Stimulated activated CD4-positive, alpha-beta T cell treated with anti-CD3 and anti-CD28 coated beads, Interleukin-1b, Interleukin-23, amount 100 ng/mL, for 1 hour (primary cell): ENCODE measurements around the gene GALNTL6.
"Not testable (repeated sequence)": the region's sequence is repeated elsewhere in the genome, so short reads cannot be mapped to it uniquely, and the experiment has no call there.

Source experiments
- DNase-seq, 2 donors: peaks; one replicate each; pipeline ENCODE4 v3.0.0-alpha.2; 2020; ENCODE audit warnings: low read depth in 2 of 2

Gene GALNTL6

DNA sequence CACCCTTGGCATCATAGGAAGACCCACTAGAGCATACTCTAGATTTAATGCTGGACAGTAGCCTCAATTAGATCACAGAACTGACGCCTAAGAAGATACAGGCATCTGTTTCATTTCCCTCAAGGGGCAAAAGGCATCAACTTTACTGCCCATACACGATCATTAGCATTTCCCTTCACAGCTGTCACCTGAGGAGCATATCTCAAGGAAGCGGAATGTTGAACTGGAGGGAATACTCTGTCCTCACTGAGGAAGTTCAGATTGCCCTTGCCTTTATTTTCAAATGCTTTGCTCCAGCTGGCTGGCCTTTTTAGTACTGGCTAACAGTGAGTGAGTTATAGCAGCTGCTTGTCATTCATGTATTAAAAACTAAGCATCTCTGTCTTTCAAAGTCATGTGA, 847.0 kb downstream of the GALNTL6 start:
- DNase-seq: no peak

DNA sequence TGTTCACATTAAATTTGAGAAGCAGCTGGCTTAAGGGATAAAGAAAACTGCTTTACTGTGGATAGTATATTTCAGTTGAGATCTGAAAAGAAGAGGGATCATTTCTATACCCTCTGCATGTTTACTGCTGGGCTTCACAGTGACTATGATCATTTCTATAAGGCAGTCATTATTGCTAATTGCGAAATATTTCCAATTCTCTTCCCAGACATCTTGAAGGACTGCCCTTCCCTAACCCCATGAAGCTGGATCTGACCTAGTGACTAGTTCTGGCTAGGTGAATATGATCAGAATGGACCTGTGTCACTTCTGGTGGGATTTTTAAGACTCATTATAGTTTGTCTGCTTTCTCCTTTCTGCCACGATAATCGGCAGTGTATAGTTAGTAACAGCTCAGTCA, 848.9 kb downstream of the GALNTL6 start:
- no peak for DNase-seq

DNA sequence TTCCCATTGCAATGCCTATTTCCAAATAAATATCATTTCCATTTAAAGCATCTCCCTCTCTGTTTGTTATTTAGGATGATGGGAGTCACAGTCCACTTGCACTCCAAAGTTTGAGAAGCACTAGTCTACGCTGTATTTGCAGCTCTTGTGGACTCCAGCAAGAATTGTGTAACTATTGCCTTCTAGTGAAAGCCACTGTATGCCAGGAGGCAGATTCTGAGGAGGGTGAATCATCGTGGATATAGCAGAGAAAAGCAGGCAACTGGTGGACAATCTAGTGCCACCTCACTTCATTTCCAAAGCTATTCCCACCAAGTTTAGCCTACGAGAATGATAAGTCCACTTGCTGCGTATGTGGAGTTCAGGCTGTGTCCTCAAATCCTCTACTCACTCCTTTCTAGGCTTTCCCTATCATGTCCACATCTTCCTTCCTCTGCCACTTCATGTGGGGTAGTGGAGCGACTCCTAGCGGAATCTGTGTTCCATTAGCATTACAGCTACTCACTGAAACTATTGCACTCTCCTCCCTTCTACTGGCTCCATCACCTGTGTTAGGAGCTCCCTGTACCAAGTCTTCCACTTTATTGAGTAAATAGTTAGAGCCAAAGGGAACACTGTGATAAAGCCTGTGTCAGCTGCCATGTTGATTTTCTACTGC, 853.6 kb downstream of the GALNTL6 start:
- no peak for DNase-seq

DNA sequence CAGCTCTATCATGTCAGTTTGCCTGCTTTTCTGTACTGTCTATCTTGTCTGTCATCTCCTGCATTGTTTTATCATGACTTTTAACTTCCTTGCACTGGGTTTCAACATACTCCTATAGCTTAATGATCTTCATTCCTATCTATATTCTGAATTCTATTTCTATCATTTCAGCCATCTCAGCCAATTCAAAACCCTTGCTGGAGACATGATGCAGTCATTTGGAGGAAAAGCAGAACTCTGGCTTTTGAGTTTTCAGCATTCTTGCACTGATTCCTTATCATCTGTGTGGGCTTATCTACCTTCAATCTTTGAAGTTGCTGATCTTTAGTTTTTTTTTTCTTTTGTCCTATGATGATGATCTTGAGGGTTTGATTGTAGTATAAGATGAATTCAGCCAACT, 861.6 kb downstream of the GALNTL6 start:
- no peak for DNase-seq

DNA sequence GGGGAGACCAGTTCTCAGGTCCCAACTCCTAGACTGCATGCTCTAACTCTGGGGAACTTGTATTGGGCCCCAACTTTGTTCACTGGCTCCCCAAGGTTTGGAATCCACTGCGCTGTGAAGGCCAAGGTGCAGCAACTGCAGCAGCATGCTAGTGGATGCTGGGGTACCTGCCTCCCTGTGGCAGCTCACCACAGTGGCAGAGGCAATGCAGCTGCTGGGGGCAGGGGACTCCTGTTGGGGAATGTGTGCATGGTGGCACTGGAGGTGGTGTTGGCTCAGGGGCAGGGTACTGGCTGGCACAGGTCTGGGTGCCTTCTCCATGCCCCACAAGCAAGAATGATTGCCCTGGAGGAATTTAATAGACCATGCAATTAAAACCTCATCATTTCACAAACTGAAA, 862.0 kb downstream of the GALNTL6 start:
- no peak for DNase-seq

DNA sequence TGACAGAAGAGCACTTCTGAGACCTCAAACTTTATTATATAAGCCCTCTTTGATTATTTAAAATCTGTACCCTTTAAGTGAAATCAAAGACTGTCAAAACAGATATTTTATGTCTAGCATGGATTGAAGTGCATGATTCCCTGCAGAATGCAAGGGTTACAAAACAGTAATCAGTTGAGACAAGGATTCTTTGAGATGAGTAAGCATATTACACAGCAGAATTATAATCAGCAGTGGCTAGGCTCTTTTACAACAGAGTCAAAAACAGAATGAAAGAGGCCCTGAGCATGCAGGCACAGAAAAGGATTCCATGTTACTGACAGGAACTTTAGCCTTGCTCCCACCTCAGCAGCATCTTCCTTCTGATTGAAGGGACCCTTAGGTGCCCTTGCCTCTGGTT, 867.5 kb downstream of the GALNTL6 start:
- DNase-seq: no peak

DNA sequence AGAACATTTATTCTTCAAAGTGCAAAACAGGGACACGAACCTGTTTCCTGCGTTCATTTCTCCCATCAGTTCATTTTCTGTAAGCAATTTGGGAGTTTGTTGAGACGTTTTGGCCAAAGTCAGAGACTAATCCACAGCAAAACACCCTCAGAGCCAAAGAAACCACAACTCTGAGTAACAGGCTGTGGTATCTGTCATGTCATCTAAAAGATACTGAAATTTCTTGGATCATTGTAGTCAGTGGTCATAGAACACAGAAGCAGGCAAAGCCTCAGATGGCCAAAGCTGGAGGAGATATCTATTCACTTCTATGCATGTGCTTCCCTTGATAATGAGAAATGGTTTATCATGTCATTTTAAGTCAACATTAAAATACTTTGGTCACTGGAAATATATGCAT, 869.8 kb downstream of the GALNTL6 start:
- no peak for DNase-seq

DNA sequence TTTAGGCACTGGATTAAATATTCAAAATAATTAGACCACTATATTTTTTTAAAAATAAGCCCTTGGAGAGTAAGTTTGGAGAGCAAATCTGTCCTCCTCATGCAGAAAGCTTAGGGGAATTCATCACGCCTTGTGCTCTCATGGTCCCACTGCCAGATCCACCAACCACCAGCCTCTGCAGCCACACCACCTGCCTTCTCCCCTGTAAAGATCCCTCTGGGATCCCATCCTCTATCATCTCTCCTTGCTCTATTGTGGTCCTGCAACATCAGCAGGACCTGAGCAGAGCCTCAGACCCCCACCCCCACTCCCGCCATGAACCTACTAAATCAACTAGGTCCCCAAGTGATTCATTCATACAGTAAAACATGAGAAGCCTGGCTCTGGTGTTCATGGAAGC, 872.8 kb downstream of the GALNTL6 start:
- DNase-seq: no peak

DNA sequence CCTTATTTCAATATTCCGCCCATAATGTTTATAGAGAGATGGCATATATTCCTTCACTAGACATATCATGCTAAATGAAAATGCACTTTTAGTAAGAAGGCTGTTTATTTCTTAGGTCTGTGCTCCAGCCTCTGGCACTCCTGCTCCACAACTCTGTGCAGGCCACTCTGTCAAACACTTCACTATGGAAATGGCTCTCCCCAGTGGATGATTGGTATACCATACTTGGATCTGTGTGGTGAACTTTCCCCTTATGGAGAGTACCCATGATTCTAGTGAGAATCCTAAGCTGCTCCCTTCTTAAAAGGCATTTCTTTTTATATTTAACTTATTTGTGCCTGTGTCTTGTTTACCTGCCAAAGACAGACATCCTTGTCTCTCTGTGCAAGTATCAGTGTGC, 875.3 kb downstream of the GALNTL6 start:
- DNase-seq: no peak

DNA sequence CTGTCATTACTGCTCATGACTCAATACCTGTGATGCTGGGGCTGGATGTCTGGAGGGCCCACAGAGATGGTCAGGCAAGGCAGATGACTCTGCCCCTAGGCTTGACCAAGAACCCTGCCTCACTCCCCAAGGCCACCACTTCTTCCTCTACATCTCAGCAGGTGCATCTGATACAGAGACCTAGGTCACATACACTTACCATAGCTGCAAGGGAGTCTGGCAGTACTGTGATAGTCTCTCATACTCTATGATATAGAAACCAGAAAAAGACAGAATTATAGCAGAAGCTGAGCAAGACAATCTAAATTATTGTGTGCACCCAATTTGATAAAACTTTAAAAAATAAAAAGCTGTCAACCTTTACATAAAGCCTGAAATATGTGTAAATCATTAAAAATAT, 878.3 kb downstream of the GALNTL6 start:
- no peak for DNase-seq

DNA sequence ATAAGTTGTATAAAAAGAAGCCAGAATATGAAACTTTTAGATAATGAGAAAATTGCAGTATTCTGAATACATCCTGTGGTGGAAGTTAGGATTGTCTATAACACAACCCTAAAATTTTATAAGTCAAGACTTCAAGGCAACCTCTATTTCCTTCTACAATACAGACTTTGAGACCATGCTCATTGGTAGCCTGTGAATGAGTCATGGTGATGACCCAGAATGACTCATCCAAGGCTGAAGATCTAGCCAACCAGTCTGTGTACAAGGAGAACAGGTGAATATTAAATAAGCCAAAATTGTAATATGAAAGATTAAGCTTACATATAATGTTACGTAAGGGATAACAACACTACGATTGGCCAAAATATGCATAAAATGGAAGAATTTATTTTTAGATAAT, 879.5 kb downstream of the GALNTL6 start:
- DNase-seq: no peak

DNA sequence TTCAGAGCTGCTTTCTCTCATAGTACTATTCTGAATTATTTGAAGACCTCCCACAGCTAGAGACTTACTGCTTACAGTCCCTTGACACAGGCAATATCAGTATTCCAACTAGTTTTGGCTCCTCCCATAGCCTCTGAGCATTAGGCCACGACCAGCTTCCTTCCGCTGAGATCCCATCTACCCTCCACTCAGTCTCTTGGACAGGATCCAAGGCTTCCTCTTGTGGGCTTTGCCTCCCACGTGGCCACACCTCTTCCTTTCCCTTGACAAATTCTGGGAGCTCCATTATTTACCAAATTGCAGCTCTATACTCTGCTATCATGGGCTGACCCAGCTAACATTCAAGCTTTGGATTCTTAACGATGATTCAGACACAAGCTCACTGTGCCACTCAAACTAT, 885.1 kb downstream of the GALNTL6 start:
- DNase-seq: no peak

DNA sequence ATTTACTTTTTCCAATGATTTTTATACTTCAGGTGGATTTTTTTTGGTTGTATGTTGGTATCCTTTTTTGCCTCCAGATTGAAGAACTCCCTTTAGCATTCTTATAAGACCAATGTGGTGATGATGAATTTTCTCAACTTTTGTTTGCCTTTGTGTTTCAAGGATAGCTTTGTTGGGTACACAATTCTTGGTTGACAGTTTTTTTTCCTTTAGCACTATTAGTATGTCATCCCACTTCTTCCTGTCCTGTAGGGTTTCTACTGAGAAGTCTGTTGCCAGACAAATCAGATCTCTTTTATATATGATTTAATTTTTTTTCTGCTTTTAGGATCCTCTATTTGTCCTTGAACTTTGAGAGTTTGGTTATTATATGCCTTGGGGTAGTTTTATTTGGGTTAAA, 892.4 kb downstream of the GALNTL6 start:
- no peak for DNase-seq

DNA sequence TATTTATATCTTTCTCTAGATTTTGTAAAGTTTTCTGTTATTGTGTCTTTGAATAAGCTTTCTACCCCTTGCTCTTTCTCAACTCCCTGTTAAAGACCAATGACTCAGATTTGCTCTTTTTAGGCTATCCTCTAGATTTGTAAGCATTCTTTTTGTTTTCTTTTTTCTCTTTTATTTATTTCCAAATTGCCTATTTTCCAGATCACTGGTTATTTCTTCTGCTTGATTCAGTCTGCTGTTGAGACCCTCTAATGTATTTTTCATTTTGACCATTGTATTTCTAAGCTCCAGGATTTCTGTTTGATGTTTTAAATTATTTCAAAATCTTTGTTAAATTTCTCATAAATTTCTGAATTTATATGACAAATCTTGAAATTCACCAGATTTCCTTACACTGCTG, 892.8 kb downstream of the GALNTL6 start:
- DNase-seq: no peak

DNA sequence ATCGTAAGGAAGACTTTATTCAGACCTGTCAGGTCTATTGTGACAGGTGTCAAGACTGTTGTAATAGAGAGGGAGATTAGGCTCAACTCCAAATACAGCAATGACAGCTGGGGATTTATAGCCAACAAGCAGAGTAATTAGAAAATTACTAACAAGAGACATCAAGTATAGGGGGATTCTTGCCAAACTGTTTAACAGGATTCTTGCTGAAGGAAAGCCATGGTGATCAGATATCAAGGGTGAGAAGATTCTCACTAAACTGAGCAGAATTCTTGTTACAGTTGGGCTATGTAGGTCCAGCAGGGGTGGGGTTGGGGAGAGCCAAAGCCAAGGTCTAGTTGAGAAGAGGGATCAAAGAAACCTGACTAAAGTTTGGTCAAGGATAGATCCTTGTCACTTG, 894.4 kb downstream of the GALNTL6 start:
- no peak for DNase-seq

DNA sequence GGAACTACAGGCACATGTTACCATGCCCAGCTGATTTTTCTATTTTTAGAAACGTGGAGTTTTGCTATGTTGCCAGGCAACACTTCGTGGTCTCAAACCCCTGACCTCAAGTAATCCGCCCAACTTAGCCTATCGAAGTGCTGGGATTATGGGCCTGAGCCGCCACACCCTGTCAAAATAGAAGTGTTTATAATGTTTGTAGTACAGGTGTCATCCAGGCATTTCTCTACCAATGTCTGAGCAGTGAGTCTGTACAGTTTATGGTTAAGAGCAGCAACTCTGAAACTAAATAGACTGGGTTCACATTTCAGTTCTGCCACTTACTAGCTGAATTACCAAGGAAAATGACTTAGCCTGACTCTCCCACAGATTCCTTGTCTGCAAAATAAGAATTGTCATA, 895.0 kb downstream of the GALNTL6 start:
- no peak for DNase-seq

DNA sequence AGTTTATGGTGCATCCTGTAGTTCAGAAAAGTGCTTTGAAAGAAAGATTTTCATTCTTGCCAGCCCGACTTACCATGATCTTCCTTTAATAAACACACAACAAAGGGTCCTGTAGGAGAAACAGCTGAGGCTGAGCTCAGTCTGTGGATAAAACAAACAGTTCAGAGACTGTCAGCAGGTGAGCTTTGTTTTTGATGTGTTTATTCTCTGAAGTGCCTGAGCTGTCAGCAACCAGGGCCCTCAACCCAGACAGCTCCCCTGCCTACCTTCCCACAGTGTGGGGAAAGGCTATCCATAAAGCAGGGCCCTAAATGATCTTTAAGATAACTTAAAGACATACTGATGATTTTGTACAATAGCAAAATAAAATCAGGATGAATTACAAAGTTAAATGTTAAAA, 896.2 kb downstream of the GALNTL6 start:
- DNase-seq: no peak

DNA sequence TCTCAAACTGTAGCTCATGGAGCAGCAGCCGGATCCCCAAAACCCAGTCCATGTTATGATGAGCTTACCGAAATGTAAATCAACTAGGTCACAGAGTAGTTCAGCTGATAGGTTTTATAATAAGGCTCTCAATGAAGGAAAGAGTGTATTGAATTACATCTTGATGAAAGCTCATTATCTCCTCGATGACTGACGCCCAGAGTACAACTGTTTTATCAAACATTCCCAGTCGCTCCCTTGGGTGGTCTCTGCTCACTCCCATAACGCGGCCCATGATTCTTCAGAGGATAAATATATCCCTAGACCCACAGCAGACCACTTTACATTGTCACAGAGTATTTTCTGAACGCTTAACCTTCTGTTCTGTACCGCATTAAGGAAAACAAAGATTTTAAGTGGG, 903.1 kb downstream of the GALNTL6 start:
- DNase-seq: no peak

DNA sequence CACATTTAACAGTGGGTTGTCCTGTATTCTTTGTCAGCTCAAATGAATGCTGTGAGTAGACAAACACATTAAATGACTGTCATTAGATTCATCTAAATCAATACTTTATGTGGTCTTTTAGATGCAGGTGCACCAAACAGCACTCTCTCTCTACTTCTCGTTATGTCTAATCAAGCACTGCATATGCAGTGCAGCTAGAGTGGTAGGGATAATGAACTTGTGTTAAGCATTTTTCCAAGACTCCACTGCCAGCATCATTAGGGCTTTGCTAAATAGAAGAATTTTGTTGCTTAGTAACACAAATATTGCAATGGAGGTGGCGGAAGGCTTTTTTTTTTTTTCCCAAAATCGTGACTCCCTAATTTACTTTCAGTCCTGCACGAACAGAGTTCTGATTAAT, 908.5 kb downstream of the GALNTL6 start:
- no peak for DNase-seq

DNA sequence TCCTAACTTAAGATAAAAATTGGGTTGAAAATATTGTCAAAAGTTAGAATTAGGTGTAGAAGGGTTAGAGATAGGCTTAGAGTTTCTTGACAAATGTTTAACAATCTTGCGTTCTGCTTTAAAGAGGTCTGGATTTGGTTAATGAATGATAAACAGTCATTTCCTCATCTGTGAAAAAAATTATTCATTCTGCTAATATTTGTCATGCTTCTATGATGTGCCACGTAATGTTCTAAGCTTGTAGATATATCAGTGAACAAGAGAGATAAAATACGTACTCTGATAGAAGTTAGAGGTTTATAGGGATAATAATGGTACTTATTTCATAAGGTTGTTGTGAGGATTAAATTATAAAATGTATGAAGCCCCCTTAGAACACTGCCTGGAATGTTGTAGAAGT, 912.4 kb downstream of the GALNTL6 start:
- DNase-seq: no peak

DNA sequence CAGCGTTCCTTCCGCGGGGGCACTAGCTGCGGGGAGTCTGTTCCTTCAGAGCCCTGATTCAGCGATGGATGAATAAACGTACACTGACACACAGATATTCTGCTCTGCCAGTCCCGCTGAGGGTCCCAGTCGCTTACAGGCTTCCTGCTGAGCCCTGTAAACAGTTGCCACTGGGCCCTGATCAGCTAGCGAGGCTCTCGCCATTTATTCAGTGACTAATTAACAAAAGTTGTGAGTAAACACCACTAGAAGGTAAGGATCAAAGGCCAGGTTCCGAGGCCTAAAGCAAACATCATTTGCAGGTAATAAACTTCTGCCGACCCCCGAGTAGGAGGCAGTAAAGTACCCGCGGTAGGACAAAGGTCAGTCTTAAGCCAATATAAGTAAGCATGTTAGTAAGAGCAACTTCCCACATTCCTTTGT, 912.8 kb downstream of the GALNTL6 start:
- no peak for DNase-seq

DNA sequence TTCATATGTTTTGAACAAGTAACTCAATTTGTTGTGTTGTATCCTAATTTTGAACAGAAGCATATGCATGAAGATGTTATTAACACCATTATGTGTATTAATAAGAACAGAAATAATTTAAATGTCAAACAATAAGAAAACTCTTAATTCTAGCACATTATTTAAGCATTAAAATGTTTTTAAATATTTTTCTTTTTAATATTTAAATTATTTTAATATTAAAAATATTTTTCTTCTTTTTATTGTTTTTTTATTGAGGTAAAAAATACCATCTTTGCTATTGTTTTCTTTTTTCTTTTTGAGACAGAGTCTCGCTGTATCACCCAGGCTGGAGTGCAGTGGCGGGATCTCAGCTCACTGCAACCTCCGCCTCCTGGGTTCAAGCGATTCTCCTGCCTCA, 914.4 kb downstream of the GALNTL6 start:
- DNase-seq: no peak

DNA sequence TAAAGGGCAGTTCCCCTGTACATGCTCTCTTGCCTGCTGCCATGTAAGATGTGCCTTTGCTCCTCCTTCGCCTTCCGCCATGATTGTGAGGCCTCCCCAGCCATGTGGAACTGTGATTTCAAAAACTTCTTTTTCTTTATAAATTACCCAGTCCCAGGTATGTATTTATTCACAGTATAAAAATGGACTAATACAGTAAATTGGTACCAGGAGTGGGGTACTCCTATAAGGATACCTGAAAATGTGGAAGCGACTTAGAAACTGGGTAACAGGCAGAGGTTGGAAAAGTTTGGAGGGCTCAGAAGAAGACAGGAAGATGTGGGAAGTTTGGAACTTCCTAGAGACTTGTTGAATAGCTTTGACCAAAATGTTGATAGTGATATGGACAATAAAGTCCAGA, 920.4 kb downstream of the GALNTL6 start:
- DNase-seq: not testable (repeated sequence)

DNA sequence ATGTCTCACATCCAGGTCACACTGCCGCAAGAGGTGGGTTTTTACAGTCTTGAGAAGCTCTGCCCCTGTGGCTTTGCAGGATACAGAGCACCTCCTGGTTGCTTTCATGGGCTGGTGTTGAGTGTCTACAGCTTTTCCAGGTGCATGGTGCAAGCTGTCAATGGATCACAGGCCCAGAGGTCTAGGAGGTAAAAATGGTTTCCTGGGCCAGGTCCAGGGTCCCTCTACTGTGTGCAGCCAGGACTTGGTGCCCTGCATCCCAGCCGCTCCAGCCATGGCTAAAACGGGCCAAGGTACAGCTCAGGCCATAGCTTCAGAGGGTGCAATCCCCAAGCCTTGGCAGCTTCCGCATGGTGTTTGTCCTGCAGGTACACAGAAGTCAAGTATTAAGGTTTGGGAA, 921.4 kb downstream of the GALNTL6 start:
- no peak for DNase-seq

DNA sequence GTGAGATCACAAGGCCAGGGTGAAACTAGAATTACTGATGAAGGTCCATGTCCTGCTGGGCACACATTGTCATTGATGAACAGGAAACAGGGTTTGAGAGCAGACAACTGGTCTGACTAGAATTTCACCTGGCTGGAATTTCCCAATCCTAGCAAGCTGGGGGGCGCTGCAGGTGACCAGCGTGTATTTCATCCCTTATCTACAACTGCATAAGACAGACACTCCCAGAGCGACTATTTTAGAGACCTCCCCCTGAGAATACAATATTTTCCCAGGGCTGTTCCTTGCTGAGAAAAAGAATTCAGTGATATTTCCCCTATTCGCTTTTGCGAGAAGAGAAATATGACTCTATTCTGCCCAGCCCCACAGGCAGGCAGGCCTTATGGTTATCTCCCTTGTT, 922.8 kb downstream of the GALNTL6 start:
- no peak for DNase-seq
